ENCODE measurements around the gene SMARCD1.

- TF ChIP-seq CTCF (IDR thresholded peaks at IDR 0.05) (no peak), POLR2AphosphoS5 (IDR thresholded peaks at IDR 0.05) (no peak)
Measured at GRCh38 chr12:50097952-50098351, 12.8 kb downstream of the SMARCD1 start.
